Neural crest cell (in vitro differentiated cells): Measurements from ENCODE around the gene SNPH. TPM values are rescaled to one million over a fixed set of nuclear protein-coding genes. Genes with fewer than 3 reads are reported as not detected.

ENCODE experiments used
- DNase-seq: peaks from one replicate; pipeline ENCODE4 v3.0.0; 2021; ENCODE audit warnings: low read depth, mixed read lengths, low spot score
- H3K27ac Mint-ChIP-seq: one replicate; pipeline ENCODE4 v1.8.0; 2021; ENCODE audit warnings: mild to moderate bottlenecking, mixed read lengths; ENCODE audit not compliant: unreplicated experiment
- H3K27me3 Mint-ChIP-seq: 2 replicates; pipeline ENCODE4 v1.8.0; 2021; ENCODE audit warnings: low read depth, mild to moderate bottlenecking, mixed read lengths
- H3K36me3 Mint-ChIP-seq: 2 replicates; pipeline ENCODE4 v1.8.0; 2021; ENCODE audit warnings: low read depth, mild to moderate bottlenecking, mixed read lengths
- H3K4me1 Mint-ChIP-seq: 2 replicates; pipeline ENCODE4 v1.8.0; 2021; ENCODE audit warnings: mixed read lengths
- H3K4me3 Mint-ChIP-seq: one replicate; pipeline ENCODE4 v1.8.0; 2021; ENCODE audit warnings: mild to moderate bottlenecking, mixed read lengths
- H3K9me3 Mint-ChIP-seq: 2 replicates; pipeline ENCODE4 v1.8.0; 2021; ENCODE audit warnings: mixed read lengths
- CTCF ChIP-seq: fragments of 200-600 bp; sonication (generic); conservative IDR thresholded peaks from 2 replicates; pipeline ENCODE4 v1.5.0; 2021; ENCODE audit warnings: antibody characterized with exemption, mild to moderate bottlenecking
- total RNA-seq: library from RNA; stranded (reverse); gene quantifications from 2 replicates; pipeline ENCODE4 v1.2.1, GENCODE V29; 2021

The SNPH gene
- total RNA-seq, 1 donor from 2014 or later, result 3.3 TPM

DNA sequence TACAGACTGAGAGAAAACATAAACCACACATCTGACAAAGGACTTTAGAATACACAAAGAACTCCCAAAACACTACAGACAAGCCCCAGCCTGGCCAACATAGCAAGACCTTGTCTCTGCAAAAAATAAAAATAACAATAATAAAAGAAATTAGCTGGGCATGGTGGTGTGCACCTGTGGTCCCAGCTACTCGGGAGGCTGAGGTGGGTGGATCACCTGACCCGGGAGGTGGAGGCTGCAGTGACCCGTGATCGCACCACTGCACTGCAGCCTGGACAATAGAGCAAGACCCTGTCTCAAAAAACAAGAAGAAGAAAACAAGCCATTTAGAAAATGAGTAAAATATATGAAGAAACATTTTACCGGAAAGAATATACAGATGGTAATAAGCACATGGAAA is 49.7 kb downstream of the SNPH start:
- Mint-ChIP-seq H3K4me3 (no peak overlapping the region), H3K27me3 (no peaks in the 10 kb centered on the region), H3K4me1 (peaks cover 5% of the 10 kb centered on the region), H3K36me3 (no peaks in the 10 kb centered on the region), H3K27ac (no peak overlapping the region), H3K9me3 (no peaks in the 10 kb centered on the region)
- TF ChIP-seq CTCF, result no peak
- no peak for DNase-seq

DNA sequence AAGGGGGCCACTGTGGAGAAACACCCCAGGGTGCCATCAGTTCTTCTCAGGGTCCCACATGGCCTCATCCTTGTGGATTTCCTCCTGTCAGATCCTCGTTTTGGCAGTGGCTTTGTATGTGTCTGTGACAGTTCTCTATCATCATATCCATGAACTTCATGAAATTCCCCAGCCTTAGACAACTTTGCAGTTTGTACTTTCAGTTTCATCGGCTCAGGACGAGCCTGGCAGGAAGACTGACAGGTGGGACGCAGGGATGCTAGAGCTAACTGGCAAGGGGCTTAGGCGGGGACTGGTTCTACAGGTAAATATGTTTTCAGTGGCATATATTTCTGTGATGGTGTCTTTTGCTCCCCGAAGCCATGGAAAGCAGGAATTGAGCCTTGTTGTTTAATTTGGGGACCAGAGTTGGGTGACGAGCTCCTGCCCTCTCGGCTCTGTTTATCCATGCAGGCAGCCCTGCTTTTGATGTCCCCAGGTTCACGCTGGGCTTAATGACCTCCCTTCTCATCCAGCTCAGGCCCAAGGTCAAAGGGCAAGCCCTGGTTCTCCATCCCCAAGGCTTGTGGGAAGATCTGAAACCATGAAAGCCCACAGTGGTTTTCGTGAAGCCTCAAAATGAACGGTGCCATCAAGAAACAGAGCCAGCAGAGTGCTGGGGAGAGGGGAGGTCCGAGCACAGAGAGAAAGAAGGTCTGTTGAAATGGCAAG is 51.6 kb downstream of the SNPH start:
- H3K27me3 Mint-ChIP-seq, result no peaks in the 10 kb centered on the region
- H3K9me3 Mint-ChIP-seq, result no peaks in the 10 kb centered on the region
- DNase-seq, result no peak

DNA sequence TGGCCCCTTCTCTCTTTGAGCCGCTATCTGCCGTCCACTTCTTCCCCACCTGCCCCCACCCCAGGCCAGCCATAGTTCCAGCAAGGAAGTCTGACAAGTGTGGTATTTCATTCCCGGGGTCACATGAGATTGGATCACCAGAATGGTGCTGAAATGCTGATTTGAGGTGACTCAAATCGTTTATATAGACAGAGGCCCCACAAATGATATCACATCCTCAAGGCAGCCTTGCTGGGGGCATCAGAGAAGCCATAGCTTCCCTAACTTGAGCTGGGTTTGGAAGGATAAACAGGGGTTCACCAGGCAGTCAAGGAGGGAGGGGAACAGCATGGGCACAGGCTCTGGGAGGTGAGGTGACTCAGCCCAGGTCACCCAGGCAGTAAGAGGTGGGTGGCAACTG is 53.0 kb downstream of the SNPH start:
- no peaks in the 10 kb centered on the region for H3K9me3 Mint-ChIP-seq
- no peaks in the 10 kb centered on the region for H3K27me3 Mint-ChIP-seq
- H3K4me3 Mint-ChIP-seq, result no peak overlapping the region
- no peaks in the 10 kb centered on the region for H3K36me3 Mint-ChIP-seq
- TF ChIP-seq CTCF, result no peak
- H3K4me1 Mint-ChIP-seq, result no peaks in the 10 kb centered on the region
- no peak for DNase-seq
- no peak overlapping the region for H3K27ac Mint-ChIP-seq

More for the DNA sequence above, 51.6 kb downstream of the SNPH start:
- H3K36me3 Mint-ChIP-seq, result no peaks in the 10 kb centered on the region
- H3K27ac Mint-ChIP-seq, result no peak overlapping the region
- H3K4me3 Mint-ChIP-seq, result peak overlapping the region; percentile 25
- no peak for TF ChIP-seq CTCF
- peaks cover 5% of the 10 kb centered on the region for H3K4me1 Mint-ChIP-seq

- Mint-ChIP-seq H3K4me1 (no peaks in the 10 kb centered on the region), H3K4me3 (no peak overlapping the region), H3K36me3 (no peaks in the 10 kb centered on the region), H3K9me3 (no peaks in the 10 kb centered on the region), H3K27me3 (no peaks in the 10 kb centered on the region), H3K27ac (no peak overlapping the region)
- no peak for TF ChIP-seq CTCF
- DNase-seq, result no peak
Observed at GRCh38 chr20:1319462-1319861, 53.4 kb downstream of the SNPH start.

DNA sequence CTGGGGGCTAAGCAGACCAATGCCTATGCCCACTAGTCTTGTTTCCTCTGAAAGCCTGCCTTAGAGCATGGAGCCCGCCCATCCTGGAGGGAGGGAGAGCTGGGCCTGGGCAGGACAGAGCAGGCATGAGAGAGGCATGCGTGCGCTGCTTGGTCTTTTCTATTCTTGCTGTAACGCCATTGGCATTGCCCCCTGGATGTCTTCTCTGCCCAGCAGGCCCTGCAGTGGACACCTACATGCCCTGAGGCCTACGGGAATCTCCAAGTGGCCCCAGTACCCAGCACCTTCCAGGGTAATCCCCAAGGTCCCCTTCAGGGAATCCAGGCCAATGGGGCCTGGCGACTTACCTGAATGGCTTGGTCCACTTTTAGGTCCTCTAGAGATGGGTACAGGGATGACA is 53.9 kb downstream of the SNPH start:
- H3K4me3 Mint-ChIP-seq, result peak overlapping the region; percentile 28
- no peaks in the 10 kb centered on the region for H3K36me3 Mint-ChIP-seq
- no peak for DNase-seq
- H3K27ac Mint-ChIP-seq, result no peak overlapping the region
- no peak for TF ChIP-seq CTCF
- H3K4me1 Mint-ChIP-seq, result no peaks in the 10 kb centered on the region
- H3K27me3 Mint-ChIP-seq, result no peaks in the 10 kb centered on the region
- H3K9me3 Mint-ChIP-seq, result no peaks in the 10 kb centered on the region
